HCEC 1CT (cell line): ENCODE results near the gene FGFRL1.

Experiments
- DNase-seq: peaks from one replicate; pipeline ENCODE4 v3.0.0-alpha.2; 2017

The FGFRL1 gene

DNA sequence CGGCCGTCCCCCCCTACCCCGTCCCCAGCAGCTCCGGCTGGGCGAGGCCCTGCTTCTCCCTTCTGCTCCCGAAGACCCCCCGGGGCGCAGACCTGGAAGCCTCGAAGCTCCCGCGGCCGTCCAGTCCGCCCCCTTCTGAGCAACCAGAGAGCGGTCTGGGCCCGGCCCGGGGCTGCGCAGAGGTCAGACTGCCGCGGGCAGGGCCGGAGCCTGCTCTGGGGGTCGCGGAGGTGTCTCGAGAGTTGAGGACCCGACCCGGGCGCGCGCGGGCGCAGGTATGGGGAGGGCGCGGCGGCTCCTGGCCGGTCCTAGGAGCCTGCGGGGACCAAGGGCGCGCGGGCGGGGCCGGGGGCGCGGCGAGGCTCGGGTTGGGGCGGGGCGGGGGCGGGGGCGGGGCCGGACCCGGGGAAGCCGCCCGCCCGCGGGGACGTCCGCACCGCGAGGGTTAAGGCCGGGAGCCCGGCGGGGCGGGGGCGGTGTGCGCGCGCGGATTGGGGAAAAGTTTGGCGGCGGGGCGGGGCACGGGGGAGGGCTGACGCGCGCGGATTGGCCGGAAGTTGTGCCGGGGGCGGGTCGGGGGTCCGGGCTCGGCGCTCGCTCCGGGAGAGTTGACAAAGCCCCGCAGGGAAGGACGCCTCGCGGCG, at the start of gene FGFRL1:
Gene FGFRL1, plus strand, starts transcription at position 605 of the 644 bp plus-strand sequence. CDS start 860 bp downstream, outside the sequence.
- peak; percentile 75 for DNase-seq

DNA sequence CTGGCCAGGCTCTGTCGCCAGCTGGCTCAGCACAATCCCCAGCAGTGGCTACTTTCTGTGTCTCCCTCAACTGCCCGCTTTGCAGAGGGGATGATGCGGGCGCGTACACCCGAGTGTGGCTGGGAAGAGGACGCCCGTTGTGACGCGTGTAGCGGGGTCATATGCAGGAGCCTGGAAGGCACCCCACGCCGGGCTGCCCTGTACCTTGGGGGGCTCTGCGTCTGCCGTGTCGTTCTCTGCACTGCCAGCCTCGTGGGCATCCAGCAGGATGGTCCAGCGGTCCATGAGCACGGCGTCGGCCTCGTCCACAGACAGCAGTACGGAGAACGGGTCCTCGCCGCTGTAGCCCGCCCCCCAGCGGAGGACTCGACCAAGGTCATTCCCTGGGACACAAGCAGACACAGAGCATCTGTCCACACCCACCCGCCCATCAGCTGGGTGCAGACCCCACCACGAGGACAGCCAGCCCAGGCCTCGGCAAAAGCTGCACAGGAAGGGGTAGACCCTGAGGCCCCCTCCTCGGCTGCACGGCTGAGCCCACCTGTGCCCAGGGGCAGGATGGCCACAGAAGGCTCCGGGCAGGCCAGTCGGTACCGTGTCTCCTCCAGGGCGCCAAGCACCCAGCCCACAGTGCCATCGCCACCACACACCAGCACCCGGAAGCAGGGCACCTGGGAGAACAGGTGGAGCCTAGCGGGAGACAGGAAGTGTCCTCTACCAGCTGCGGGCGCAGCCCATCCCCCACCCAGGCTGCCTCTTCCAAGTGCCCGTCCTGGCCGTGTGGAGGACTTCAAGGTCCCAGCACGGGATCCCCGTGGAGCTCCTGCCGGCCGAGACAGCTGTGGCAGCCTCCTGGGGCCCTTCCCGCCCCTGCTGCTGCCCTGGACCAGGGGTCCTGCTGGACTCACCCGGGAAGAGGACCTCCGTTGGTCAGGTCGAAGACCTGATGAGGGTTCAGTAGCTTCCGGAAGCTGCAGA, 48.9 kb upstream of the FGFRL1 start:
- no peak for DNase-seq

DNA sequence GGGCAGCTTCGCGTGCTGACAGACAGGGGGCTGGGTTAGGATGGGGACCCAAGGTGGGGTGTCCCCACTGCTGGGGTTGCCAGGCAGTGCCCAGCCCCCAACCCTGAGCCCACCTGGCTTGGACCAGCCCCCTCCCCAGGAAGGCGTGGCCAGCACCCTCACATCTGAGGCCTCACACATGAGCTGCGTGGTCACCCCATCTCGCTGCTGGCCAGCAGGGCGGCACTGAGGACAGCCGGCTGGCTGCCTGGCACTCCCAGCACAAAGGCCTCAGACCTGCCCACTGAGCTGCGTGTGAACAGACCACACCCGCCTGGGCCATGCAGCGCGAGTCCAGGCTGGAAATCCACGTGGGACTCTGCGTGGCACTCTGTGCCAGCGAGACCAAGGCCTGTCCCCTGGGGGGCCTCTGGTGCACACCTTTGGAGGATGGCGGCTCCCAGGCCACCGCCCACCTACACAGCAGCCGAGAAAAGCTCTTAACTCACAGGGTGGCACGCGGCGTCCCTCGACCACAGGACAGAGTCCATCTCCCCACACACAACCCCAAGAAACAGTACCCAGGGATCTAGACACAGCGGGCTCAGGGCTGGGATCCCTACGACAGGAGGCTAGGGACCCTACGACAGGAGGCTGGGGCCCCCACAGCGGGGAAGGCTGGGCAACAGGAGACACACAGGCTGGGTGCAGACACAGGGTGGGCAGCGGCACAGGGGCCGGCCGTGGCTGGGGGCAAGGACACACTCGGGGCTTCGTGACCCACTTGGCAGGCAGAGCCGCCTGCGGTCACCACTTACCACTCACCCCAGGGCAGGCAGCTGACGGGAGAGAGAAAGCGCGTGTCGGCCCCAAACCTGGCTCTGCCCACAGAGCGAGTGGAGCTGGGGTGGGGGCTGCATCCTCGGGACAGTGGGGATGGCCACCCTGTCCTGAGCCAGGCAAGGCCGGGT, 47.9 kb upstream of the FGFRL1 start:
- DNase-seq, result no peak

- DNase-seq, result no peak
Observed at GRCh38 chr4:964346-965025, 46.9 kb upstream of the FGFRL1 start.

DNA sequence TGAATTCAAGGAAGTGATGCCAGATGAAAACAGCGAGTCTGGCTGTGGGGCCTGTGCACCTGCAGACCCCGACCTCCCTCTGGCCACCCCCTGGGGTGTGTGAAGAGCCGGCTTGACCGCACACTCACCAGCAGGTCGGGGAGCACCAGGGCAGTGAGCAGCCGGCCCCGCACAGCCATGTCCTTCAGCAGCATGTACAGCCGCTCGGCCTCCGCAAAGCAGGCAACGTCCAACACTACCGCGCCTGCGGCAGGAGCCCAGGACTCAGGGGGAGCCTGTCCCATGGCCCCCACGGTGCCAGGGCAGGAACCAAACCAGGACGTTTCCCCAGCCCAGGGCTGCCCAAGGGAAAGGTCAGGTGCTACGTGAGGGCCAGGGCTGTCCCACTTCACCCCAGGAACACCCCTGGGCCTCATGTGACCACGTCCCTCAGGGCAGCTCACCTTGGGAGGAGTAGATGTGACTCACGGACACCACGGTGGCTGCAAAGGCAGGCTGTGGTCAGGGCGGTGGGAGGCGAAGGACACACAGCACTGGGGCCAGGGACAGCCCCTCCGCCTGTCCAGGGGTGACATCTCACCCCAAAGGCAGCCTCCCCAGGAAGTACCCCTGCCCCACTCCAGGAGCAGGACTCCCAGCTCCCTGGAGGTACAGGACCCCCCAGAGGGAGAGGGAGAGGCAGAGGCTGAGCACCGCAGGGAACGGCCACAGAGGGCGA, 46.2 kb upstream of the FGFRL1 start:
- no peak for DNase-seq

GRCh38 chr4:965766-966134, 45.7 kb upstream of the FGFRL1 start:
- no peak for DNase-seq

GRCh38 chr4:966266-967112, 44.9 kb upstream of the FGFRL1 start:
- DNase-seq, result no peak

- no peak for DNase-seq
Observed at GRCh38 chr4:967113-968104, 44.0 kb upstream of the FGFRL1 start.

DNA sequence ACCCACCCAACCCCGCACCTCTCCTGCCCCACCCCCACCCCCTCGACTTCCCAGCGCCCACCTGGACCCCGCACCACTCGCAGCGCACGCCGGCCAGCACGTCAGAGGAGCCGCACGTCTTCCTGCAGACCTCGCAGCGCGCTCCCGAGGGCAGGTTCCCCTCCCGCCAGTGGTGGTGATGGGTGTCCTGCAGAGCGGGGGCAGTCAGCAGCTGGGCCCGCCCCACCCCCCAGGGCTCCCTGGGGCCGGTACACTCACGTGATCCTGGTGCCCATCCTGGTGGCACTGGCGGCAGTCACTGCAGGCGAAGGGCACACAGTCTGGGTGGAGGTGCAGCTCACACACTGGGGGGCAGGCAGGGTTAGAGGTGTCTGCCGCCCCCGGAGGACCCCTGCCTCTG, 43.2 kb upstream of the FGFRL1 start:
- no peak for DNase-seq

DNA sequence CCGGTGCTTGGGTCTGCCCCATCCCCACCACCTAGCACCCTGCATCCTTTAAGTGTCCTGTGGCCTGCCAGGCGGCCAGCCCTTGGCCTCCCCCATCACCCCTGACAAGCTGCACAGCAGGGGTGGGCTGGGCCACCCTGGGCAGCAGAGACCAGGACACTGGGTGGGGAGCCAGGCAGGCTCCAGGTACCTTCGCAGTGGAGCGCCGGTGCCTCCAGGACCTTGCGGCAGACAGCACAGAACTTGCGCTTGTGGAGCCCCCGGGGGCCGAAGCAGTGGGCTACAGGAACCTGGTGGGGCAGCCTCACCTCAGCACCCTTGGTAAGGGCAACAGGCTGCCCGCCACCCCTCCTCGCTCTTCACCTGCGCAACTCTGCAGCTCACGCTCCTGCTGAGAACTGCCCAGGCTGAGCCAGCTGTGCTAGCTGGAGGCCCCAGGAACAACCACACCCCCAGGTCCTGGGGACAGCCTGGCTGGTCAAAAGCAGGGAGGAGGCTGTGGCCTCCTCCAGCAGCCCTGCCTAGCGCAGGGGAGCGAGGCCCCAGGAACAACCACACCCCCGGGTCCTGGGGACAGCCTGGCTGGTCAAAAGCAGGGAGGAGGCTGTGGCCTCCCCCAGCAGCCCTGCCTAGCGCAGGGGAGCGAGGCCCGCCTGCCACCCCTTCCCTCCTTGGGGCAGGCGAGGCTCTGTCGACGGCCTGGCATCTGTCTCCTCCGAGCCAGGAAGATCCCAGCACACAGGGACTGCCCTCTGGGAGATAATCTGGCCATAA, 42.6 kb upstream of the FGFRL1 start:
- DNase-seq, result no peak

- DNase-seq, result no peak
Observed at GRCh38 chr4:970046-970745, 41.2 kb upstream of the FGFRL1 start.

DNA sequence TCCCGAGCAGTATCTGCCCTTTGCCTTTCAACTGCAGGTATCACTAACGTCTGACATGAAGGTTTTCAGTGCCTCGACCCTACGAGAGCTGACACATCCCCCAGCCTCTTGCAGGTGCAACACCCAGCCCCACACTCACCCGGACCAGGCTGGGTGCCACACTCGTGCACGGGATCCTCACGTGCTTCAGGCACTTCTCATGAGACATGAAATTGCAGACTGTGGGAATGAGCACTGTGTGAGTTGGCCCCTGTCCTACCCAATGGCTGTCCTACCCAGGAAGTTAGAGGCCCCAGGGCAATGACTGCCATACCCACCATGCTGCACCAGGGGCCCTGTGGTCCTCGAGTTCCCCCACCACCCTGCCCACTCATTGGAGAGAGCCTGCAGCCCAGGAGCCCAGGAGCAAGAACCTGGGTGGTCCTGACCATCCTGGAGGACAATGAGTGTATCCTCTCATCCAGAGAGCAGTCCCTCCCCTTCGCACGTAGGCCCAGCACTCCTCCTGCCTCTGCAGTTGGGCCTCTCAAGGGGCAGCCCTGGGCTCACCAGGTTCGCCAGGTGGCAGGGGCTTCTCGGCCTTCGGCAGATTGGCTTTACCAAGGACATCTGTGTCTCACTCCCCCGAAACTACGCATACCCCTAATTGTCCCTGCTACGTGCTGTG, 40.4 kb upstream of the FGFRL1 start:
- no peak for DNase-seq

- DNase-seq, result no peak
Observed at GRCh38 chr4:971666-972500, 39.5 kb upstream of the FGFRL1 start.

- DNase-seq, result no peak
Observed at GRCh38 chr4:972651-973424, 38.6 kb upstream of the FGFRL1 start.
